GM04503 (cell line): Measurements from ENCODE around the gene SYNE3.
A peak's percentile ranks its signal among the peaks of the same experiment; 100 is the strongest.
"Not testable (repeated sequence)": the region's sequence is repeated elsewhere in the genome, so short reads cannot be mapped to it uniquely, and the experiment has no call there.

ENCODE experiments used
- DNase-seq: peaks from one replicate; pipeline ENCODE4 v3.0.0-alpha.2; 2012; ENCODE audit warnings: low read depth

Gene SYNE3

DNA sequence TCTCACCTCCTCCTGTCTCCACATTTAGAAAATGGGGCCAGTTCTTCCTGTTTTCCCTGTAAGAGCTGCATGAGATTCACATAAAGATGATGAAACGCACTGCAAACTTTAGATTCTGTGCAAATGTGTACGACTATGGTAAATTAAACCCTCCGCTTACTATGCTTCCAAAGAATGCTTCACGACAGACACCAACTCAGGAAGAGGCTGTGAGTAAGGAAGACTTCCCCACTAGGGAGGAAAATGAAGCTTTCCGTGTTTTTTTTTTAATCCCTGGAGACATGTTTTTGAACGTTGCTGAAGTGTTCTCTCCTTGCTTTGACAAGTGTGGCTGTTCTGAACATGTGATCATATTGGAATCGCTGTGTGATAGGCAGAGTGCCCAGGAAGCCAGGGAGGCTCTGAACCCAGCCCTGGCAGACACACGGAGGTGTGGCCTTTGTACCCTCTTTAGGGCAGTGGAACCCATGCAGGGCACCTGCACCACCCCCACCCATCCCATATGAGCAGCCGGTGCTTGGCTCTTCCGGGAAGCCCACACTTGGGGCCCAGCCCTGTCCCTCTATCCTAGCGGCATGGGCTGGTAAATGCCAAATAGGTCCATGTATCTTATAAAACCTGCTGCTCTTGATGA is 7.5 kb upstream of the SYNE3 start:
- DNase-seq, result no peak

GRCh38 chr14:95523051-95523814 is 6.8 kb upstream of the SYNE3 start:
- DNase-seq, result no peak

DNA sequence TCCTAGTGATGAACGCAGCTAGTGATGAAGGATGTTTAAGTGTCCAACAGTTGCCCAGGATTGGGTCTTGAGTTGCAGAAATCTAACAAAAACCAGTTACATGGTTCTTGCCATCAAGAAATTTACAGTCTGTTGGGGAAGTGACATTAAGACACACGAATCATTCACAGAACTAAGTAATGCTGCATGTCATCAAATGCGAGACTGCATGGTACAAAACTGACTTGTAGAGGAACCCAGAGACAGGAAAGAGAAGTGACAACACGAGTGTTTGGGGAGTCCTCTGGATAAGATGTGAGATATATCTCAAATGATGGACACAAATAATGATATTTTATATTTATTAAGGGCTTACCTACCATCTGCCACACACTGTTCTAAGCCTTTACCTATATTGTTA is 6.1 kb upstream of the SYNE3 start:
- DNase-seq, result no peak

- DNase-seq, result no peak
Measured at GRCh38 chr14:95522116-95522515, 5.7 kb upstream of the SYNE3 start.

DNA sequence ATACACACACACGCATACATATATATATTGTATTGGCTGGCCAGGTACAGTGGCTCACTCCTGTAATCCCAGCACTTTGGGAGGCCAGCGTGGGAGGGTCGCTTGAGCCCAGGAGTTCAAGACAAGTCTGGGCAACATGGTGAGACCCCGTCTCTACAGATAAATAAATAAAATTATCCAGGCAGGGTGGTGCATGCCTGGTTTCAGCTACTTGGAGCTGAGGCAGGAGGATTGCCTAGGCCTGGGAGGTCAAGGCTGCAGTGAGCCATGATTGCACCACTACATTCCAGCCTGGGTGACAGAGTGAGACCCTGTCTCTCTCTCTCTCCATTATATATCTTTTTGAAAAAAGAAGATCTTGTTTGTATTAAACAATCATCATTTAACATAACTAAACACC is 4.6 kb upstream of the SYNE3 start:
- no peak for DNase-seq

DNA sequence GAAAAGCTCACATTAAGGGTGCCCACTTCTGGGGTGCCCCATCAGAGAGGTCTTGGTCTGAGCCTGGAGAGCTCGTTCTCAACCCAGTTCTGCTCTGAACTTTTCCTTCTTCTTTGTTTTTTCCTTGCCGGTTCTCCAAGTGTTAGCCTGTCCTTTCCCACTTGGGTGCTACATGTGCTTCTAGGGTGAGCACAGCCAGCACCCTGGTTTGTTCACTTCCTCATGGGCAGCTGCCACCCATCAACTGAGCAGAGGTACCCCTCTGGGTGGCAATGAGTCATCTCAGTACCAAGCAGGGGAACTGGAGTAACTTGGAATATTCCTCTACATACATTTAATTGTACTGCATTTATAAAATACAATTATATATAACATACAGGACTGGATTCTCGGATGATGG is 3.9 kb upstream of the SYNE3 start:
- no peak for DNase-seq

DNA sequence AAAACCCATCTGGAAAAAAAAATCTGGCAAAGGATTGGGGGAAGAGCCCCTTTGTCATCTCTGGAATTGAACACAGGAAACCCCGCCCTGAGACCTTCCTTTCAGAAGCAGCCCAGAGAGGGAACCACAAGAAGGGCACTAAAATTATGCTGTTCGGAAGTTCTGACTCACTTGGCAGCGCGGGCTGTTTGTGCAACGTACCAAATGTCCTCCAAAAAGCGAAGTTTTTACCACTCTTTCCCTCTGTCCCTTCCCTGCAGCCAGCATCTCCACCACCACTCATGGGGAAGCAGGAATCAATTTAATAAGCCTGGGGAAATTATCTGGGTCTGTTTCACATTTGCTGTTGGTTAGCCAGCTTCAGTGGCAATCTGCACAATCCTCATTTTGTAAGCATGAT is 3.2 kb upstream of the SYNE3 start:
- peak; percentile 68 for DNase-seq

DNA sequence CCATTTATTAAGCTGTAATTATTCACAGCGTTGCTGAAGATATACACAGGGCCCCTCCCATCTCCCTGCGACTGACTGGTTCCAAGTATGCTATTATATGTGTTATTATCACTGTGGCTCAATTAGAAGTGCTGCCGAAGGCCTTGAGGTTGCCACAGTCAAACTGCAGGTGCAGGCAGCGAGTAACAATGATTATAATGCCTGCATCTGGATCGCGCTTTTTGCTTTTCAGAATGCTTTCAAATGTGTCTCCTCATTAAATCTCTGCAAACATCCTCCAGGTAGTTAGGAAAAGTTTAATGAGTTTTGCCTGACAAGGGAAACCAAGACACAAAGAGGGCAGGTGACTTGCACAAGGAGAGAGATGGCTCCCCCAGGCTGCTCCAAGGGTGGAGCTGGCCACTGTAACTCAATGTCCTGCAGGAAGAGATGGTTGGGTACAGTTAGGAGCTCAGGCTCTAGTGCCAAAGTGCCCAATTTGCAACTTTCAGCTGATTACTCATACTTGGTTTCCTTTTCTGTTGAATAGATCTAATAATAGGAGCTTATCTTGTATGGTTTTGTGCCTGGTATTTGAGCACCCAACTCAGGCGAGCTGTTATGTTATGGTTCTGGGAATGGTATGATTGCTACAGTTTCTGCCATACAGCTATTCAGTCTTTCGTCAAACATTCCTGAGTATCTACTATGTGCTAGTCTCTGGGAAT is 1.7 kb upstream of the SYNE3 start:
- DNase-seq, result no peak

DNA sequence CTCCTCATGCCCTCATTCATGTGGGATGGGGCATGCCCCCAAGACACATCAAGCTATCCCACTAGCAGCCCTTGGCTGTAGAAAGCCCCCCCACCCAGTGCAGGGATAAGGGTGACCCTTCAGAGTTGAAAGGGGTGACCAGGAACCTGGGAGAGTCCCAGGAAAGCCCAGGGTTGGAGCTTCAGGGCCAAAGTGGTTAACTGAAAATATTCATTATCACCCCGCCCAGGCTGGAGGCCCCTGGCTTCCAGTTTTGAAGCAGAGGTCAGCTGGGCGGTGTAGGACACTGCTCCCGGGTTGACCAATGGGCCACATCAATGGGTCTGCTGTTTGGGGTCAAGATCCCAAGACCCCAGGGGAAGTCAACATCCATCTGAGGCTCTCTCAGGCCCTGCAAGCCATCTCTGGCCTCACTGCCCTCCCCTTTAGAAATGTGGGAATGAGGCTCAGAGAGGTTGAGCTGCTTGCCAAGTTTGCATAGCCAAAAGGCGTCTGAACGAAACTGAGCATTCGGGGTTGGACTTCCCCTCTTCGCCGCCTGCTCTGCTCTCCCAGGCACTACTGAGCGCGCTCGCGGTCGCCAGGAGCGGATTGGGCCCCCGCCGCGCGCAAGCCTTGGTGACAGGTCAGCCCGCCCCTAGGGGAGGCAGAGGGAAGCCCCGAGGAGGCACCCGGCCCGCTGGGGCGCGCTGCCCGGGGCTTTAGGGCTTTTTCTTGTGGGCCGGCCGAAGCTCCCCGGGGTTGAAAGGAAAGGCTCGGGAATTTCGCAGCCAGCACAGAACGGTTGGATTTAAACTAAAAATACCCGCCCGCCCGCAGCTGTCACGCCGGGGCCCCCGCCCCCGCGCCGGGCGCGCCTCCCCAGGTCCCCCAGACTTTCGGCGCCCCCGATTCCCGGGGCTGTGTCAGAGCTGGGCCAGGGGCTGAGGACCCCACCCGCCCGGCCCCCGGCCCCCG is 576 bp downstream of the SYNE3 start:
- no peak for DNase-seq

DNA sequence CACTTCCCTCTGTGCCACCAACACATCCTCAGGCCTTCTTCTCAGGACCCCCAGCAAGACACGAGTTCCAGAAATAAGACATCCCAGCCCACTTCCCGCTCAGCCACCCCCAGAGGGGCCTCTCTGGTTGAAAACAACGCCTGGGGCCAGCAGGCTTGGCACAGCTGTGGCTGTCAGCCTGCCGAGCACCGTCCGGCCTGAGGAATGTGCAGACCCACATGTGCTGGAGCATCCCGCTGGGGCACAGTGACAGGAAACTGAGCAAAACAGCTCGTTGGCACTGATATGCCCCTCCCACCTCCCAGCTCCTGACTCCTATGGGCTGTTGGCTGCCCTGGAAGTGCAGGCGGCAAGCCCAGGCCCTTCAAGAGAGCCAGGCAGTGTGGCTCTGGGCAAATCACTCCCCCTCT is 1.4 kb downstream of the SYNE3 start:
- no peak for DNase-seq

- DNase-seq, result no peak
Measured at GRCh38 chr14:95514131-95515079, 2.0 kb downstream of the SYNE3 start.

DNA sequence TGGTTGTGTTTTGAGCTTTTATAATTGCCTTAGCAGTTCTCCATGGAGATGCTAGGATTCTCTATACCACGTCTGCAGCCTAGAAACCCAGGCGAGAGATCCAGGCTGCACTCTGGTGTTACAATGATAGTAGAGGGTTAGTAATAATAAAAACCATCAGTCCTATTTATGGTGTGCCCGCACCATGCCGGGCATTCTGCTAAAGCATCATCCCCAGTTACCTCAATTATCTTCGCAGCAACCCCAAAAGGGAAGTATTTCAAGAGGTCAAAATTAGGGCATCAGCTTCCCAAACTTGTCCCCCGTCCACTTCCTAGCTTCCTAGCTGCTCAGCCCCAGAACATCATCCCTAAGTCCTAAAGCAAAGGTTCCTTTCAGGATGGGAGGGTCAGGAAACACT is 3.2 kb downstream of the SYNE3 start:
- DNase-seq, result no peak

- no peak for DNase-seq
Measured at GRCh38 chr14:95511687-95512086, 4.8 kb downstream of the SYNE3 start.

- DNase-seq, result no peak
Measured at GRCh38 chr14:95510804-95511203, 5.6 kb downstream of the SYNE3 start.

GRCh38 chr14:95510344-95510743 is 6.1 kb downstream of the SYNE3 start:
- DNase-seq, result not testable (repeated sequence)

GRCh38 chr14:95509495-95509894 is 7.0 kb downstream of the SYNE3 start:
- DNase-seq, result no peak

DNA sequence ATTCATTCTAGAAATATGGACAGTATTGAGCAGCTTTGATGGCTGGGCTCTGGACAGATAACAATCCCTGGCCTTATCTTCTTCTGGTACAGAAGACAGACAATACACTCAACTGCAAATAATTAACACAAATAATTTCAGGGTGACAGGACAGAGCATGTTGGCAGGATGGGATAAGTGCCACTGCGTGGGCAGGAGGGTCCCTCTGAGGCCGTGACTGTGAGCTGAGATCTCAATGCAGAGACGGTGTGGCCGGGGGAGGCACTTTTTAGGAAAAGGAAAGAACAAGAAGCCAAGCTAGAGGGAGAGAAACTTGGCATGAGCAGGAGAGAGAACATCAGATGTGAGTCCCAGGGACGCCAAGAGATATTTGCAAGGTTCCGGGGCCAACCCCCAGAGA is 8.1 kb downstream of the SYNE3 start:
- no peak for DNase-seq

- no peak for DNase-seq
Measured at GRCh38 chr14:95507701-95508103, 8.7 kb downstream of the SYNE3 start.

DNA sequence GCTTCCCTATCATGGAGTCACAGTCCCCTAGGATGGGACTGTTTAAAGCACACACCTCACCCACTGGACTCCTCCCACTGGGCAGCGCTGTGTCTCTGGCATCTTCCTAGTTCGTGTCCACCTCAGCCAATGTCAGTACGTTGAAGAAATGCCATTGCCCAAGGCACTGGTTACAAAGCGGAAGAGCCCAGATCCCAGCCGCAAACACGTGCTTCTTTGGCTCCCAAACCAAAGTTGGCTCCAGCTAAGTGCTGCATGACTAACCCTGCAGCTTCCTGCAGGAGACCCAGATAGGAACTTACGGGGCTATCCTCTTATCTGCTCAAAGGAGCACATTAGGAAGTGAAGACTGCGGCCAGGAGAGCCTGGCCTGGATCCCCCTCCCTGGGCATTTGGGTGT is 9.3 kb downstream of the SYNE3 start:
- peak; percentile 94 for DNase-seq

DNA sequence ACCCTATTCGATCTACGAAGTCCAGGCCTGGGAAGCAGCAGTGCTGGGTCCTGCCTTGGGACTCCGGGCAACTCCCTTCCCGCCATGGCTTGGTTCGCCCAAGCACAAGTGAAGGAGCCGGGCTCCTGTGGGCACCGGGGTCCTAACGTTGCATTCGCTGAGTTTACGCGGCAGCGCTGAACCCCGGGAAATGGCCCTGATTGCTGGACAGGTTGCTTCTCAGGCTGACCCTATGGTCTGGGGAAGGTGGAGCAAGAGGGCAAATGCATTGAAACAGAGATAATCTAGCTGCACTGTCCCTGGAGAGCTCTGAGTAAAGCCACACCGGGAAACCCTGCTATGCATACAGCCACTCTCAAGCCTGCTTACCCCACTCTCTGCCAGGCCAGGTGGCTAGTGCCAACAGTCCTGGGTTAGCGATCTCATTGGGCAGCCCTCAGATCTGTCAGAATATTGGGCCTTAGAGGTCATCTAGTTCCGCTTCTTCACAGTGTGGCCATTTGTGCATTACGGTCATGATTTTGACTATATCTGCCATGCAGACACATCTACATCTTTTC is 11.3 kb downstream of the SYNE3 start:
- DNase-seq, result no peak
